DOHH2 (cell line): ENCODE results near the gene BATF2.

Source experiments
- CTCF ChIP-seq: fragments of 200-600 bp; sonication (generic); IDR thresholded peaks from one replicate; pipeline ENCODE4 v1.5.1; 2014; ENCODE audit warnings: antibody characterized with exemption, mild to moderate bottlenecking, low read depth, low read length; ENCODE audit not compliant: poor library complexity, severe bottlenecking
- EZH2phosphoT487 ChIP-seq: fragments of 200-600 bp; sonication (generic); IDR thresholded peaks from 2 replicates; pipeline ENCODE4 v1.6.1; 2017; ENCODE audit warnings: borderline replicate concordance, mild to moderate bottlenecking, antibody characterized with exemption, low read length, moderate library complexity, mixed read lengths

- no peak for TF ChIP-seq CTCF
- TF ChIP-seq EZH2phosphoT487: no peak
Measured at GRCh38 chr11:65014726-65015227, 18.0 kb upstream of the BATF2 start.
